WTC11 (cell line): ENCODE data around the gene MEX3D.
A peak's percentile ranks its signal among the peaks of the same experiment; 100 is the strongest.

Experiments
- ARID4B ChIP-seq: sonication (generic); formaldehyde crosslinking; IDR thresholded peaks from 2 replicates; pipeline ENCODE4 v1.8.0; 2023; ENCODE audit warnings: missing genetic modification reagents, mild to moderate bottlenecking, borderline replicate concordance
- NFATC4 ChIP-seq: fragments of 250-450 bp; sonication (Bioruptor Pico); IDR thresholded peaks from 2 replicates; pipeline ENCODE4 v1.9.0; 2021; ENCODE audit warnings: mild to moderate bottlenecking
- RELA ChIP-seq: sonication (generic); formaldehyde crosslinking; IDR thresholded peaks from 2 replicates; pipeline ENCODE4 v1.8.1; 2022; ENCODE audit warnings: missing genetic modification reagents, mild to moderate bottlenecking, borderline replicate concordance
- SP1 ChIP-seq: sonication (generic); formaldehyde crosslinking; conservative IDR thresholded peaks from 2 replicates; pipeline ENCODE4 v1.8.1; 2022; ENCODE audit warnings: missing genetic modification reagents
- USF1 ChIP-seq: sonication (generic); formaldehyde crosslinking; IDR thresholded peaks from 2 replicates; pipeline ENCODE4 v1.8.0; 2022; ENCODE audit warnings: mild to moderate bottlenecking, missing genetic modification reagents
- ZNF423 ChIP-seq: fragments of 250-450 bp; sonication (Bioruptor Pico); IDR thresholded peaks from 2 replicates; pipeline ENCODE4 v2.1.2; 2022; ENCODE audit warnings: mild to moderate bottlenecking, moderate library complexity
- ZNF512 ChIP-seq: sonication (generic); formaldehyde crosslinking; IDR thresholded peaks from 2 replicates; pipeline ENCODE4 v1.8.1; 2022; ENCODE audit warnings: missing genetic modification reagents, borderline replicate concordance

- TF ChIP-seq ZNF423 (CRISPR knock-in tag): no peak
- no peak for TF ChIP-seq SP1
- no peak for TF ChIP-seq RELA
- no peak for TF ChIP-seq ZNF512 (CRISPR knock-in tag)
- TF ChIP-seq ARID4B (CRISPR knock-in tag): no peak
- no peak for TF ChIP-seq NFATC4 (CRISPR knock-in tag)
- peak; percentile 57; the same call in 1 of the 2 replicates for TF ChIP-seq USF1 (CRISPR knock-in tag)
Observed at GRCh38 chr19:1516395-1516753, 51.8 kb downstream of the MEX3D start.
